GM19193 (cell line): ENCODE data around the gene MAGI1.

Experiments
- POLR2A ChIP-seq: IDR thresholded peaks from 4 replicates; pipeline ENCODE4 v1.6.1; 2011; ENCODE audit not compliant: insufficient read depth, insufficient read length; ENCODE audit errors: extremely low read depth

Gene MAGI1

DNA sequence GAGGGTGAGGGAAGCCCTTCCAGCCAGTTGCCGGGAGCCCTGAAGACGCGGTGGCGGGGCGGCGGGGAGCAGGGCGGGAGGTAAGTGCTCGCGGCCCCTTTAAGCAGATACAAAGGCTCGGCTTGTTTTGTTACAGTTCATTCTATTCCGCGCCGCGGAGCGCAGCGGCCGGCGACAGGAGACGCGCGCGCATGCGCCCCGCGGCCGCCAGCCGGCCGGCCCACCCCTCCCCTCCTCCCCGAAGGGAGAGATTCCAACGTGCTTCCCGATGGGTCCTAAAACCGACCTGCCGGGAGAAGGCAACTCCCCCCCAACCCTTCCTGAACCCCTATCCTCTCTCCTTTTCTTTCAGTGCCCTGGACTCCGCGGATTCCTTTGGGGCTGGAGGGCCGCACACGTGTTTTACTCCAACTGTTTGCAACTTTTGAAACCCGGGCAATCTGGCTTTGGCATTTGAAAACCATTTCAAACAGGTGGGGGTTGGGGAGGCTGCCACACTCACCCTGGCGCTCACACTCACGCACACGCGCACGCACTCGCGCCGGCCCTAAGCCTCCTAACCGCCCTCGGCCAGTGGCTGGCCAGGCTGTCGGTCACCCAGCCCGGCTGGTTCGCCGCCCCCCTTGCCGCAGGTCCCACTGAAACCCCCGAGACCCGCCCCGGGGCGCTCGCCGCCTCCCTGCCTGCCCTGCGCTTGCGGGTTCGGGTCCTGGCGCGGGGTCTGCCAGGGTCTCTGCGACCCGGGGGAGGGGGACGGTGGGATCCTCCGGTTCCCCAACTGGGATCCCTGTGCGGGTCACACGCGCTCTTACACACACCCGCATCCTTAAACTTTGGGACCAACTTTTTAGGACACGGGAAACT, at the start of gene MAGI1:
TSS of gene MAGI1 (minus strand) at position 193 of the 864 bp plus-strand sequence. CDS start 610 bp downstream, outside the sequence.
- TF ChIP-seq POLR2A, result no peak

DNA sequence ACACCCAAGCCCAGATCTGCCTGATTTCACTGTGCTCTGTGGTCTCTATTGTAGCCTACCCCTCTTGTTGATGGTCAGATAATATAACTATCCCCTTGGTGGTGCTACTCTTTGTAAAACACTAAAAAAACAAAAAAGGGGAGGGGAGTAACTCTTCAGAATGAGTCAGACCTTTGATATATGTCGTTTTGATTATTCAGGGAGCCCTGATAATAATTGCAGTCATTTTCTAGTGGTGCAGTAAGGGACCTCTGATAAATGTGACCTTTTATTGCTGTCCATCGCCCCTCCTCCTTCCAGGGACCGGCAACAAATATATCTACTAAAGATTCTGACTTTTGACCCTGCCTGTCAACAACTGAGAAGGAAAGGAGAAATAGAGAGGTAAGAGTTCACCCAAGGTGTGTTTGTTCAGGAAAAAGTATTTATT, 45.1 kb upstream of the MAGI1 start:
- no peak for TF ChIP-seq POLR2A

DNA sequence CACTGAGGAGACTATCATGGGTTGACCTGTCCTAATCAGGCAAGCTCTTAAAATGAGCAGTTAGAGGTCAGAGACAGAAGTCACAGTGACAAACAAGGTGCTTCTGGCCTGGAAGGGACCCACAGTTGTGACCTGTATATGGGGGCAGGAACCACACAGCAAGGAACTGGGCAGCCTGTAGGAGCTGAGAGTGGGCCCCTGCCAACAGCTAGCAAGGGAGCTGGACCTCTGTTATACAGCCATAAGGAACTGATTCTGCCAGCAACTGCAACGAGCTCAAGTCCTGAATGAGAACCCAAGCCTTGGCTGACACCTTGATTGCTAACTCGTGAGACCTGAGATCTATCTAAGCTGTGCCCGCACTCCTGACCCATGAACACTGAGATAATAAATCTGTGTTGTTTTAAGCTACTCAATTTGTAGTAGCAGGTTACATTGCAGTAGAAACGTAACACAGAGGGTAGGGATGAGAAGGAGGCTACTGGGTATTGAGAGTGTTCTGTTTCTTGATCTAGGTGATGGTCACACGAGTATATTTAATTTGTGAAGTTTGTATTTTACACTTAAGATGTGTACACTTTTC, 44.5 kb upstream of the MAGI1 start:
- TF ChIP-seq POLR2A, result no peak

DNA sequence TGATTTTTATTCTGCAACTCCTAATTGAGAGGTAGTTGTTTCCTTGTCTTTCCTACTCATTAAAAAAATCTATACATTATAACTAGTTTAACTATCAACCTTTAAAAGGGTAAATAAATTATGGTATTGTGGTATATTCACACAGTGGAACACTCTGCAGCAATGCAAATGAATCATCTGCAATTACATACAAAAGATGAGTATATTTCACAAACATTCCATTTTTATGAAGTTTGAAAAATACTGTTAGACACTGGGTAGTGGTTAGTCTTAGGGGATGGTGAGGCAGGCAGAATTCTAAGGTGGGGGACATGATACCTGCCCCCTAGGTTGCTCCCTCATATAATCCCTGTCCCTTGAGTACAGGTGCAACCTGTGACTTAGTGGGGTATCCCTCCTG, 44.0 kb upstream of the MAGI1 start:
- no peak for TF ChIP-seq POLR2A

DNA sequence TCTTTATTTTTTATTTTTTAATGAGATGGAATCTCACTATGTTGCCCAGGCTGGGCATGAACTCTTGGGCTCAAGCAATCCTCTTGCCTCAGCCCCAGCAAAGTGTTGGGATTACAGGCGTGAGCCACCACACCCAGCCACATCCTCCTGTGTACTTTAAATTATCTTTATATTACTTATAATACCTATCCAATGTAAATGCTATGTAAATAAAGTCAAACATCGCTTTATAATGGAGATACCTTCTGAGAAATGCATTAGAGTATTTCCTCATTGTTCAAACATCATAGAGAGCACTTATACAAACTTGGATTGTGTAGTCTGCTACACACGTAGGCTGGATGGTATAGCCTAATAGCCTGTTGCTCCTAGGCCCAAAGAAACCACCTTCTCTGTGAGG, 41.4 kb upstream of the MAGI1 start:
- no peak for TF ChIP-seq POLR2A

DNA sequence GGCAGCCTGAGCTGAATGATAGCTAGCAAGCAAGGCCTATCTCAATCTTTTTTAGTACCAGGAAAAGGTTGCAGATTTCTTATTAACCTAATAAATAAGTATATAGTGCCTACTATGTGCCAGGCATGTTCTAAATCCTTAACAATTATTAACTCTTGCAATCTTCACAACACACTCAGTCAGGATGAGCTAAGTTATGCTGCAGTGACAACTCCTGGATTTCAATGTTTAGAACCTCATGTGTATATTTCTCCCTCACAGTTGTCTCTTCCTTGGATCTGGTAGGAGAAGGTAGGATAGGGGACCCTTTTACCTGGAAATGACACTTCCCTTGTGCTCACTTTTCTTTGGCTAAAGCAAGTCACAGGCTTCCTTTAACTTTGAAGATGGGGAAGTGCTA, 39.3 kb upstream of the MAGI1 start:
- TF ChIP-seq POLR2A, result no peak

DNA sequence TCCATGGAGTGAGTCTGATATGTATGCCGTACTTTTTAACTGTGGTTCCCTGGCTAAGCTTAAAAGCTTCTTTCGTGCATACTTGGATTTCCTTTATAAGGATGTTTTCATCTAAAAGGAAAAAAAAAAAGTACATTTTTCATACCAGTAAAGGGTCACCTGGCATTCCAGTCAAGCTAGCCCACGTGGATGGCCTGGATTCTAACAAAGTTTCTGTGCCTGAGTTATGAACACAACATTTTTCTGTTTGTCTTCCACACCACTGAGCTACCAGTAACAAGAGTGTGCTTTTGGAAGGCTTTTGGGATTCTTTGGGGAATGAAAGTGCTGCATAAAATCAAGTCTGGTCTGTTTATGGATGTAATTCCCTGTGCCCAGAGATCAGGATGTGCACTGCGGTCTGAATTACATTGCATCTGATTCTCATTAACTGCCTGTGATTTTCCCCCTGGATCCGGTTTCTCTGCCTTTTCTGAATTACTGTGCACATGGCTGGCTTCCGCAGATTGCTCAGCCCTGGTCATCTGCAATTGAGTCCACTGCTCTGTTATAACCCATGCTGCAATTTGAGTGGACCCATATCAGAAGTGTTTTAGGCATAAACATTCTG, 38.2 kb upstream of the MAGI1 start:
- no peak for TF ChIP-seq POLR2A

DNA sequence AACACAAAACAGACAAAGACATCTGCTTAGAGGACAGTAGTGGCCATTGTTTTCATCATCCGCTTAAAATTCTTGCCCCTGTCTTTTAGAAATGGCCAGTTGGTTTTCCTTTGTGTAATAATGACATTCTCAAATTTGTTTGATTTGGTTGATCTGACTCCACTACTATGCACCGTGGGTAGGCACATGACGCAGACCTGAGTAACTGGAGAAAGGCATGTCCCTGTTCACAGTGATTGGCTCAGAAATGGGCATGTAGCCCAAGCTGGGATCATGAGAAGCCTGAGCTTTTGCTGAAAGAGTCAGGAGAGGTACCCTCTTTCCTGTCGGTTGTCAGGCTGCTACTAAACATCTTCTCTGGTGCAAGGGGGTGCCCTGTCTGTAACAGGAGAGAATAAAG, 36.6 kb upstream of the MAGI1 start:
- no peak for TF ChIP-seq POLR2A

DNA sequence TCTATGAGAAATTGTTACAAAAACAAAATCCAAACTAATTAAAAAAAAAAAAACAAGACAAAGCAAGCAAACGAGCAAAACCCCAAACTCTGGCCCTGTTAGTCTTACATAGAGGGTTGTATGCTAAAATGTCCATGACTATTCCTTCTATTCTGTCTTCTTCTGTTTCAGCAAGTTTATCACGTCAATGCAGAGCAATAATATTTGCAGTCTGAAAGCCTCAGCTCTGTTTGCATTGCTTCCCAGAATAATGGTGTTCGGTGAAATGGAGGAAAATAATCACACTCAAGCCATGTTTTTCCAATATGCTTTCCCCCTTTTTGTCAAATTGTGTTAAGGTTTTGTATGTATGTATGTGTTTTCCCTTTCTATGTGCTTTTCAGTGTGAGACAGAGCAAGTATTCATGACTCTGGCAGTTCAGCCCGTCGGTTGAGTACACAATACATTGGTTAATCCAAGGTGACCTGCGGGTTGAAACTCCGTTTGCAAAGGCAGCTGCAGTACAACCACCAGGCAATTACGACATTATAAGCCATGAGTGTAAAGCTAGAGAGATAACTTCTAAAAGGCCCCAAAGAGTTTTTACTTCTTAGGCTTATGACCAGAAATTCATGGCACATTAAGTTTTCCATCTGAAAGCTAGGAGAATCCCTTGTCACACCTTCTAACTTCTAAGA, 34.9 kb upstream of the MAGI1 start:
- no peak for TF ChIP-seq POLR2A

DNA sequence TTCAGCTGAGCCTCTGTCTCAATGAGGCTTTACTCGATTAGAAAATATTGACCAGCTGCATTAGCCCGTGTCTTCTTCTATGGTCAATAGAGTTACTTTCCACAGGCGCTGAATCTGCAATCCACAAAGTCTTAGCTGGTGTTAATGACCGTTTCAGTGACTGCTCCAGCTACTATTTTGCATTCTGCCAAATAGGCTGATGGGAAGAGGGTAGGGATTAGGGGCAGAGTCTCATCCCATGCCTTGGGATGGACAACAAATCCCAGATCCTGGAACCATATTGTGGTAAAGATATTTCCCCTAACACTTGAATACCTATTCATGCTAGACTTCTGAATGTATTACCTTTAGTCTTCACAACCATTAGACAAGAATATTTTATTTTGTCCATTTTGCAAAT, 29.5 kb upstream of the MAGI1 start:
- no peak for TF ChIP-seq POLR2A

DNA sequence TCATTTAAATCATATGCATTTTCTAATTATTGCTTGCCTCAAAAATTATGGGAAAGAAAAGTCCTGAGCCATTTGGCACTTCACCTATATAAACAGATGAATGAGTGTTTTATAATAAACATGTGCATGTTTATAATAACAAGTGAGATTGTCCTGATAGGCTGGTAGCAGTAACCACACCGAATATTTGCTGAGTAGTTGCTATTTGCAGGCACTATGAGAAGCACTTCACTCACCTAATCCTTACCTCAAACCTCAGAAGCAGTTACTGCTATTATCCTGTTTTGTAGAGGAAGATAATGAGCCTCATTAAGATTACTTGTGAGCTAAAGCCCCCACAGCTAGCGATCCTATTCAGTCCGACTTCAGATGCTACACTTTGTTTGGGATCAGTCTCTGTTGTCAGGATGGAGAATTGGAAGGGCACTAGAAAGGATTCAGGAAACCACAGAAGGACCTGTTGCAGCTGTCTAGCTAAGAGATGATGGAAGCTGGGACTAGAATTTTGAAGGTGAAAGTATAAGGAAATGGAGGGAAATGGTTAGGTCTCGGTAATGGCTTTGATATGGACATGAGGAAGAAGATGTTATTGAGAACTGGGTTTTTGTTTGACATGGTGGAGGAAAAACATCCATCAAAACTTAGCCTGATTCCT, 28.4 kb upstream of the MAGI1 start:
- TF ChIP-seq POLR2A, result no peak

DNA sequence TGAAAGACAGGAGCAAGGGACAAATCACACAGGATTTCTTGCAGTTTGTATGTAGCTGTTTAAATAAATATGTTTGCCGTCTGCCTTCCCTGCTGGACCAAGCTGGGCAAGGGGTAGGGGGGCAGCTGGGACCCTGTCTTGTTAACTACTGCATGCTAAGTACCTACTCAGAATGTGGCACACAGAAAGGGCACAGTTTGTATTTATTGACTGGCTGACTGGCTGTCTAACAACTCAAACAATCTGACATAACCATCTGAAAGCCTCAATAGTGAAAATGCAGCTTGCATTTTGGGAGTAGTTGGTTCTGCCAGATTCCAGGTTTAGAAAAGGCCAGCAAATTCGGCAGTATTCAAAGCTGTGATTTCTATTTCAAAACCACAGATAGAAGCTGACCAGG, 16.6 kb upstream of the MAGI1 start:
- no peak for TF ChIP-seq POLR2A

DNA sequence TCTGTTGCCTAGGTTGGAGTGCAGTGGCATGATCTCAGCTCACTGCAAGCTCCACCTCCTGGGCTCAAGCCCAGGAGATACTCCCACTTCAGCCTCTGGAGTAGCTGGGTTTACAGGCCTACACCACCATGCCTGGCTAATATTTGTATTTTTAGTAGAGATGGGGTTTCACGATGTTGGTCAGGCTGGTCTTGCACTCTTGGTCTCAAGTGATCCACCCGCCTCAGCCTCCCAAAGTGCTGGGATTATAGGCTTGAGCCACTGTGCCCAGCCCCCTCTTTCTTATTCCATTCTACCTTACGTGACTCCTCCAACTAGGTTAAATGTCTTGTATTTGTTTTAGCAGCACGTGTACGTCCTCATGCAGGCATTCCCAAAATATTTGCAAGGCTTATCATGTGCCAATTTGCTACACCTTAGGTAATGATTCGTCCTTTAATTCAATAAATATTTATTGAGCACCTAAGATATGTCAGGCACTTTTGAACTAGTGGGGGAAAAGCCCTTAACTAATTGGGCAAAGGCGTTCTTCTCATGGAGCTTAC, 14.9 kb upstream of the MAGI1 start:
- TF ChIP-seq POLR2A, result no peak

DNA sequence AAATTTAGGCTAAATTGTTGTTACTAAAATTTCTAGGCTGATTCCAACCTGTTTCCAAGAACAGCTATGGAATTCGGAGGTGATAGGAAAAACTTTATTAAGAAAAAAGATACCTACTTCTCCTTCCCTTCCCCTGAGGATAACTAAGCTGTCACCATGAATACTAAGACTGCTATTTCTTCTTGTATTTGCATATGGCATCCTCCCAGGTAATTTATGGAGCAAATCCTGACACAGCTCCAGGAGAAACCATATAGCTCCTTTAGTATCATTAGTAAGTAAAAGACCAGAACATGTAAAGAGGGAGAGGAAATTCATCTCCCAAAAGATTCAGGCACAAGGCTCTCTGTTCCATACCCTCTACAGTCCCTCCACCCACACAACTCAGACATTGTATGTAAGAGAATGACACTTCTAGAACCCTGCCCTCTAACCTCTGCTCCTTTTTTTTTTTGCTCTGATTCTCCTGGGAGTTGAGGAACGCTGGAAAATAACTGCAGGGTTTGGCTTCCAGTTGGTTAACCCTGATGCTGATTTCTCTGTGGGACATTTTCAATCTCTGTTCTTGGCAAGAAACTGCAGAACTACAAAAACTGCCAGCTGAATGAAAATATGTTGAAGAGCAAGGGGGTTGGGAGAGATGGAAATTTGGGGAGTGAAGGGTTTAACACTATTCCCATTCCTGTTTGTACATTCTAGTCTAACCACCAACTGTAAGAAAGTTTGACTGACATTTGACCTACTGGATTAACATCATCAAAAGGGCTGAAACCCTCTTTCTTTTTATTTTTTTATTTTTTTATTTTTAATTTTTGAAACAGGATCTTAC, 14.2 kb upstream of the MAGI1 start:
- TF ChIP-seq POLR2A, result no peak

DNA sequence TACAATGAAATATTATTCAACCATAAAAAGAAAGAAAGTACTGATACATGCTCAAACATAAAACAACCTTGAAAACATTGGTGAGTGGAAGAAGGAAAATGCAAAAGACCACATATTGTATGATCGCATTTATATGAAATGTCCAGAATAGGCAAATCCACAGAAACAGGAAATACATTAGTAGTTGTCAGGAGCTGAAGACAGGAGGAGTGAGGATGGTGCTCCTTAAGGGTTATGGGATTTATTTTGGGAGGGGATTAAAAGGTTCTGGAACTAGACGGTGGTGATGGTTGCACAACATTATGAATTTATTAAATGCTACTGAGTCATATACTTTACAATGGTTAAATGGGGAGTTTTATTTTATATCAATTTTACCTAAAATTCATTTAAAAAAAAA, 12.1 kb upstream of the MAGI1 start:
- no peak for TF ChIP-seq POLR2A

DNA sequence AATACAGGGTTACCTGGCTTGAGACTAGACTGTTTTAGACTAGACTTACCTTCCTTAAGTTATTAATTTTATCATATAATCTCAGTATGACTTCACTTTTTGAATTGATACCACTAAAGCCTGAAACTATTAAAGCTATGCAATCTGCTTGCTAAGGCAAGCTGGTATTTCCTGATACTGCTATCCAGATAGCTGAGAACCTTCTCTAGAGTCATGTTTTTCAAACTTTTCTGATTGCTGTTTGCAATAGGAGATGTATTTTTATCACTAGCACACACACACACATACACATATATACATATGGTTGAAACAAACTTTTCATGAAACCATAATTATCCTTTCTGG, 9.3 kb upstream of the MAGI1 start:
- no peak for TF ChIP-seq POLR2A
